ENCODE measurements around the gene TAF9.

TAF9 gene

GRCh38 chr5:69369340-69370121 lies at the start of gene TAF9, which contains the start of the genes AK6 and RAD17:
Gene TAF9, minus strand, starts transcription at chr5:69369520. Its CDS starts 3,783 bp downstream, at chr5:69365737.
Gene AK6, minus strand, starts transcription at chr5:69369520. Its CDS starts 30 bp downstream, at chr5:69369490.
Gene RAD17, plus strand, starts transcription at chr5:69369818. Its CDS starts 2,391 bp downstream, at chr5:69372209.
- DNase-seq (ENCODE audit: extremely low read depth, low read depth), result peak; percentile 75
- TF ChIP-seq, protein P1, sequence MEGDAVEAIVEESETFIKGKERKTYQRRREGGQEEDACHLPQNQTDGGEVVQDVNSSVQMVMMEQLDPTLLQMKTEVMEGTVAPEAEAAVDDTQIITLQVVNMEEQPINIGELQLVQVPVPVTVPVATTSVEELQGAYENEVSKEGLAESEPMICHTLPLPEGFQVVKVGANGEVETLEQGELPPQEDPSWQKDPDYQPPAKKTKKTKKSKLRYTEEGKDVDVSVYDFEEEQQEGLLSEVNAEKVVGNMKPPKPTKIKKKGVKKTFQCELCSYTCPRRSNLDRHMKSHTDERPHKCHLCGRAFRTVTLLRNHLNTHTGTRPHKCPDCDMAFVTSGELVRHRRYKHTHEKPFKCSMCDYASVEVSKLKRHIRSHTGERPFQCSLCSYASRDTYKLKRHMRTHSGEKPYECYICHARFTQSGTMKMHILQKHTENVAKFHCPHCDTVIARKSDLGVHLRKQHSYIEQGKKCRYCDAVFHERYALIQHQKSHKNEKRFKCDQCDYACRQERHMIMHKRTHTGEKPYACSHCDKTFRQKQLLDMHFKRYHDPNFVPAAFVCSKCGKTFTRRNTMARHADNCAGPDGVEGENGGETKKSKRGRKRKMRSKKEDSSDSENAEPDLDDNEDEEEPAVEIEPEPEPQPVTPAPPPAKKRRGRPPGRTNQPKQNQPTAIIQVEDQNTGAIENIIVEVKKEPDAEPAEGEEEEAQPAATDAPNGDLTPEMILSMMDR (IDR thresholded peaks at IDR 0.05; ENCODE audit: low read depth, low read length), result no peak

DNA sequence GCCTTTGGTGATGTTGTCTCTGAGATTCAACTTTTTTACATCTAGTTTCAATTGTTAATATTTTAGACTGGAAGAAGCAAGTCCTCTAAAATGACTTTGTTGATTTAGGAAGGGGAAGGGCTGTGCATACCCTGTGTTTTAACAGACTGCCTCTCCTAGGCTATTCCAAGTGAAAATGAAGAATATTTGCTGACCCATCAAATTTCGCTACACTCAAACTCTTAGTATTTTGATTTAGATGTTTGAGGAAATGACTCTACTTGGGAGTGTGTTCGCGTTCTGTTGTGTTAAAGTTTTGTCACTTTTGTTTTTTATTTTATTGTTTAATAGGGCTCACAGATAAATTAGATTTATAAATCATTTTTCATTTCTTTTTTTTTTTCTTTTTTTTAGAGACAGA lies 49.2 kb upstream of the TAF9 start:
- no peak for DNase-seq (ENCODE audit: extremely low read depth, low read depth)

DNA sequence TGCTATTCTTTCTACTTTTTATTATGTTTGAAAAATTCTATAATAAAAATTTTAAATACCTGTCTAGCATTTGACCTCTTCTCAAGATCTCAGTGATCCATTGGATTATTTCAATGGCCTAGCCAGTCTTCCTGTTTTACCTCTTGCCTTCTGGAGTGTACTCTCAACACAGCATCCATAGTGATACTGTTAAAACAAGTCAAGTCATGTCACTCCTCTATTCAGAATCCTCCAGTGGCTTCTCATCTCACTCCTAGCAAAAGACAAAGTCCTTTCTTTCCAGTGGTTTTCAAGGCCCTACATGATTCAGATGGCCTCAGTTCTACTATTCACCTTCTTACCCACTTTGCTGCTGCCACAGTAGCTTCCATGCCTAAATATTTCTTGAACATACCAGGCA lies 47.4 kb upstream of the TAF9 start:
- DNase-seq (ENCODE audit: extremely low read depth, low read depth), result no peak
- TF ChIP-seq, protein P1 (IDR thresholded peaks at IDR 0.05; ENCODE audit: low read depth, low read length), result no peak

More for the DNA sequence above, 49.2 kb upstream of the TAF9 start:
- TF ChIP-seq, protein P1 (IDR thresholded peaks at IDR 0.05; ENCODE audit: low read depth, low read length), result no peak

GRCh38 chr5:69416180-69416579 lies 46.9 kb upstream of the TAF9 start:
- TF ChIP-seq, protein P1 (IDR thresholded peaks at IDR 0.05; ENCODE audit: low read depth, low read length), result no peak
- DNase-seq (ENCODE audit: extremely low read depth, low read depth), result no peak

GRCh38 chr5:69415584-69415958 lies 46.3 kb upstream of the TAF9 start:
- TF ChIP-seq, protein P1 (IDR thresholded peaks at IDR 0.05; ENCODE audit: low read depth, low read length), result no peak
- DNase-seq (ENCODE audit: extremely low read depth, low read depth), result no peak

DNA sequence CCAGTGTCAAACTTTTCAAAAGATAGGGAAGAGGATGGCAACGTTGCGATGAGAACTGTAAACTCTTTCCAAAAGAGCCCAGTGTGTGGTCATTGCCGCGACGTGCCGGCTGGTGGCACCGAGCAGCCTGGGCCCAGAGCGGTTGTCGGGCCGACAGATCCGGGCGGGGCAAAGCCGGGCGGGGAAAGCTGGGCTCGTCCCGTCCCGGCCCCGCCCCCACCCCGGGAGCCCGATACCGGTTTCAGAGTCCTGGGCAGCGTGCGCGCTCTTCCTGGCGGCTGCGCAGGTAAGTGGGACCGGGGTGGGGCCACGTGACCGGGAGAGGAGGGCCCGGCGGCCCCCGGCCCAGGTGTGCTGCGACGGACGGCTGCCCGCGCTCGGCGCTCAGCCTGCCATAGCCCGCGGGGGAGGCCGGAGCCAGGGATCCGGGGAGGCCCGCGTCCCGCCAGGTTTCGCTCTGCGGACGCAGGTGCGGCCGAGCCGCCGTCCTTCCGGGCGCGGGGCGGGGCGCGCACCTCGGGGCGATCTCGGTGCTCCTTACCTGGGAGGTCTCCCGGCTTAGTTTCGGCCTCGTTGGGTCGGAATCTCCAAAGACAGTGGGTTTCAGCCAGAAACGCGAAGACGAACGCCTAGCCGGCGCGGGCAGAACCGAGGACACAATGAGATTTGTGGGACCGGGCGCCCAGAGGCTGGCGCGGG lies 45.7 kb upstream of the TAF9 start, which contains the start of gene MARVELD2:
Gene MARVELD2, plus strand, starts transcription at position 232 of the 699 bp plus-strand sequence. CDS start 4,270 bp downstream, outside the sequence.
- no peak for DNase-seq (ENCODE audit: extremely low read depth, low read depth)

More for the DNA sequence above, 45.7 kb upstream of the TAF9 start, which contains the start of gene MARVELD2:
- TF ChIP-seq, protein P1 (IDR thresholded peaks at IDR 0.05; ENCODE audit: low read depth, low read length), result peak; percentile 25

Data from AG09319 (cell line).